Motor neuron (in vitro differentiated cells): ENCODE results near the gene ZCCHC7. TPM values are rescaled to one million over a fixed set of nuclear protein-coding genes. Genes with fewer than 3 reads are reported as not detected.

Experiments used
- ATAC-seq, 8 experiments: fragments of 200-7000 bp; cut with Tn5 transposase; replicated peaks in 6 of 8; 2 replicates each; pipeline ENCODE4 v1.8.0; 2021; ENCODE audit warnings: mild to moderate bottlenecking in 8 of 8, moderate library complexity in 8 of 8
- H3K27ac ChIP-seq, 2 donors: fragments of 250-450 bp; sonication (Bioruptor Pico); 2 replicates each; pipeline ENCODE4 v1.9.0; 2021; ENCODE audit warnings: antibody characterized with exemption in 2 of 2, mild to moderate bottlenecking in 2 of 2, moderate library complexity in 1 of 2
- H3K4me1 ChIP-seq, 2 donors: fragments of 250-450 bp; sonication (Bioruptor Pico); replicated peaks in 1 of 2; 2 replicates each; pipeline ENCODE4 v1.6.1; 2021; ENCODE audit warnings: antibody characterized with exemption in 2 of 2, mild to moderate bottlenecking in 2 of 2, moderate library complexity in 1 of 2
- H3K4me3 ChIP-seq, 5 donors: fragments of 250-450 bp; sonication (Bioruptor Pico); 2 replicates each; pipeline ENCODE4 v1.9.0; 2021; ENCODE audit warnings: antibody characterized with exemption in 5 of 5, mild to moderate bottlenecking in 5 of 5, moderate library complexity in 4 of 5
- WGBS, 10 experiments: fragments of 450-650 bp; shearing (Covaris generic); methylation state at CpG; one replicate each; pipeline ENCODE4 v1.0.0; 2022; 5-methylcytosine and 5-hydroxymethylcytosine counted together
- in situ Hi-C, 9 experiments: fragments of 400-800 bp; cut with MboI; loops; one replicate each; pipeline ENCODE4 v1.15.0; 2021; ENCODE audit warnings: low sequenced_read_pairs in 9 of 9, low pct_unique_long_range_greater_than_20kb in 2 of 9; ENCODE audit not compliant: unreplicated experiment in 9 of 9
- total RNA-seq, 8 experiments: library from RNA; unstranded; fragments of 300-600 nt; gene quantifications; 2 replicates each; pipeline versions ENCODE4 v1.2.3 to v1.2.4, GENCODE V29; 2022

The ZCCHC7 gene
- total RNA-seq, 8 experiments from 2014 or later = 17.2 to 48.3 (median 25.3) TPM

DNA sequence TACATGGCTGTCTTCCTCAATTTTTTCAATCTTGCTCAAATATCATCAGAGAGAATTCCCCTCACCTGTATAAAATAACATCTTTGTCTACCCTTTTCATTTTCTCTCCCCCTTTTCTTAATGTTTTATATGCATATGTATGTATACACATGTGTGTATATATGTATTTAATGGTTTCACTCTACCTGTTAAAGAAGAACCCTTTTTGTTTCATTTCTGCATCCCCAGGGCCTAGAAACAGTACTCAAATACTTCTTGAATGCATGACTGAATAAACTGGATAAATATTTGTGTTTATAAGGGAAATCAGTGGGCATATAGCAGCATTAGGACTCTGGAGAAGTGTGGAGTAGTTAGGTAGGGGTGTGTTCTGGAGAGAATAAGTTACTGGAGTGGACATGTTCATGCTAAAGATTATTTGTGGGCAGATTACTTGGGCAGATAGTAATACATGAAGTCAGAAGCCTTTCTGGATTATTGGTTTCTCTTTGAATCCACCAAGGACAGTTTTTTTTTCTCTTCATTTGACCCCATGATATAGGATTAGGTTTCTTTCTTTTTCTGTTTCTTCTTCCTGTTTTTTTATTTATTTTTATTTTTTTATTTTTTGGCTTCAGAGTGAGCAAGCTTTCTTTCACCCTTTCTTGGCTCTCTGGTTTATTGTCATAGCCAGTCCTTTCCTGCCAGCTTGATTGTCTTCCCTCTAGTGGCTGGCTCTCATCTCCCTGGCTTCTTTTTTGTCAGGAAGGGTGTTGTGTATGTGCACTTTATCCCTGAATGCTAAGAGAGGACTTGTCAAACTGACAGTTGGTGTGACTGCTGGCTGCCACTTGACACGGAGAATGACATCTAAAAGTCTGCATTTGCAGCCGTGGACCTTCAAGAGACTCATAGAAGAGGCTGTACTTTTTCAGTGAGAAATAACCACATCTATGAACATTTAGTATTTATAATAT, 89.3 kb downstream of the ZCCHC7 start:
- 0 to 71% (median 28%) methylated on average over 1 to 2 of the region's 2 CpGs; no CpG with 5 or more reads in 3 of the 10 experiments for WGBS, 10 experiments
- in situ Hi-C loops = loop anchor here in 2 of 9 experiments (25.0 kb wide), 1 partner anchor 103 kb away; no protein-coding TSS in a partner anchor
- Histone ChIP-seq H3K27ac (no peak overlapping the region), H3K4me1 (peaks cover 0 to 4% of the 10 kb centered on the region in 2 donors), H3K4me3 (no peak overlapping the region)
- peak in 2 of 8 experiments; percentile 38 to 43 for ATAC-seq

DNA sequence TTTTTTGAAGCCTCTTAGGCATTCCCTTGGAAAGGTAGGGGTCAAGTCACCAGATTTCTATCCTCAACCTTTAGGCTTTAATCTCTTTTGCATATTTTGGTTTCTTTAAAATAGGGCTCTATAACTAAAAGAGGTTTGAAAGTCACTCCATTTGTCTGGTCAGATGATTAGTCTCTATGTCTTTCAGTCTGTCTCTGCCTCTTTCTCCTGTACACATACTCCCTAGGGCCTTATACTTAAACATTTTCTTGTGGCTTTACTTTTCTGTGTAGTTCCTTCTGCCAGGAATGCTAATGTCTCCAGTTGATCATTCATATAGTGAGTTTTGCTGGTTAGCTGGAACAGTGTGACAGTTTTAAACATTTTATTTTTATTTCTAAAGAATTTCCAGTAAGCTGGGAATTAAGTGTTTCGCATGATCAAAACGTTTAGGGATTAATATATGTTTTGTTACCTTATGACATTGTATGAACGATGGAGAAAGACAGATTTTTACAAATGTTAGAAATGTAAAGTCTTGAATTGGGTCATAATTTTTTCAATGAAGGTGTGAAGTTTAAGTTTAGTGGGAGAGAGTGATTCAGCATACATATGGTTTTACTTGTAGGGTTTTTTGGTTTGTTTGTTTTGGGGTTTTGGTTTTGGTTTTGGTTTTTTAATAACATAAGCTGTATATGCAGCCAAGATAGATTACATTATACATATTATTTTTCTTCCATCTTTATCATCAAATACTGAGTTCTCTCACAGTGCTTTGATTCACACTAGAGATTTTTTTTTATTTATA, 90.6 kb downstream of the ZCCHC7 start:
- Histone ChIP-seq H3K27ac (no peak overlapping the region), H3K4me1 (peaks cover 4 to 11% of the 10 kb centered on the region in 2 donors), H3K4me3 (no peak overlapping the region)
- ATAC-seq = no peak
- in situ Hi-C loops = loop anchor here in 2 of 9 experiments (25.0 kb wide), 1 partner anchor 101 kb away; no protein-coding TSS in a partner anchor
- WGBS, 10 experiments = 65 to 92% (median 81%) methylated on average over 1 to 3 of the region's 3 CpGs

DNA sequence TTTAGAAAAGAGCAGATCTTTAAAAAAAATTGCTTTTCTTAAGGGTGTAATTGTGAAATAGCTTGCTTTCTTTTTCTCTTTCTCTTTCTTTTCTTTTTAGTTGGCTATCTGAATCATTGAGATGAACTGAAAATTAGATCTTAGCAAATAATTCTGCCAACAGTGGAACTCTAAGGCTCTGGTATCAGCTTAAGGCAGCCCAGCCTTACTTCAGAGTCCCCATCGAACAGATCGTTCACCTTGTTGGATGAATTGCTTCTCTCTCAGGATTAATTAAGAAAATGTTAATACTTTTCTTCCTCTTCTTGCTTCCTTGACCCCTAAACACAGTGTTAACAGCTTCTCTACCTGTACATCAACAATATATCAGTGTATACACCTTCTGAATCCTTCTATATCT, 92.1 kb downstream of the ZCCHC7 start:
- Histone ChIP-seq H3K4me3 (no peak overlapping the region), H3K27ac (no peak overlapping the region), H3K4me1 (peaks cover 4 to 16% of the 10 kb centered on the region in 2 donors)
- WGBS, 10 experiments = 79 to 100% (median 94%) methylated on average over 1 to 2 of the region's 2 CpGs
- ATAC-seq = no peak
- in situ Hi-C loops = loop anchor here in 2 of 9 experiments (25.0 kb wide), 1 partner anchor 100 kb away; no protein-coding TSS in a partner anchor

DNA sequence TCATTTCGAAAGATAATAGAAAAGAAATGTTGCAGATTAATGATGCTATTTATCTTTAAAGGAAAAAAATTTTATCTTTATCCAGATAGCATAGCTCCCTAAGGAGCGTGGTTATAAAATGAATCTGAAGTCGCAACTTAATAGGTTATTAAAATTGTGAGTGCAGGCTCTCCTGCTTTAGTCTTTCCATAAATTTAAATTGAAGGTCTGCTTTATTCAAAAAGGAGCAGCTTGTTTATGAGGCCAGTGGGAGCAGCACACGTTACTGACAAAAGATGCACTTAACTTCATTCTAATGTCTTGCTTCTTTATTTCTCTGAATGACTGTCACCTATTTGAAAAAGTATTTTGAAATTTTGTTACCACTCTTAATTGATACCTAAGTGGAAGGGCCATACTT, 95.0 kb downstream of the ZCCHC7 start:
- no peak overlapping the region for H3K4me3 ChIP-seq
- peaks cover 0 to 16% of the 10 kb centered on the region in 2 donors for H3K4me1 ChIP-seq
- in situ Hi-C loops = loop anchor here in 2 of 9 experiments (25.0 kb wide), 1 partner anchor 97 kb away; no protein-coding TSS in a partner anchor
- WGBS, 10 experiments = 18 to 76% (median 51%) methylated on average over 1 to 4 of the region's 4 CpGs
- no peak overlapping the region for H3K27ac ChIP-seq
- peak in 5 of 8 experiments; percentile 24 to 76 (median 60) for ATAC-seq

DNA sequence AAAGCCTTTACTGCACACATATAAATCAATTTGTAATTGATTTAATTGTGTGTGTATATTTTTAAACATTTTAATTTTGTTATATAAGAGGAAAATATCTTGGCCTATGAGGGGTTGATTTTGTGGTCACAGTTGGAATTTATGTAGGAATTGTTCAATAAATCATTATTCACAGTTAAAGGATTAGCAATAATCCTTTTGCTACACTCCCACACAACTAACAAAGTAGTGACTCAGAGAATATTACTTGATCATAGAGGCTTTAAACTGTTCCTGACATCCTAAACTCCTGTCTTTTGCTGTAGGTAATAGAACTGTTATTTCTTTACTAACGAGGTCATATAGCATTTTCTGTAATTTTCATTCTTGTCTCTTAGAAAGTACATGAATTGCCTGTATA, 95.5 kb downstream of the ZCCHC7 start:
- 0 to 100% (median 56%) methylated on average over 1 of the region's 1 CpG; no CpG with 5 or more reads in 3 of the 10 experiments for WGBS, 10 experiments

DNA sequence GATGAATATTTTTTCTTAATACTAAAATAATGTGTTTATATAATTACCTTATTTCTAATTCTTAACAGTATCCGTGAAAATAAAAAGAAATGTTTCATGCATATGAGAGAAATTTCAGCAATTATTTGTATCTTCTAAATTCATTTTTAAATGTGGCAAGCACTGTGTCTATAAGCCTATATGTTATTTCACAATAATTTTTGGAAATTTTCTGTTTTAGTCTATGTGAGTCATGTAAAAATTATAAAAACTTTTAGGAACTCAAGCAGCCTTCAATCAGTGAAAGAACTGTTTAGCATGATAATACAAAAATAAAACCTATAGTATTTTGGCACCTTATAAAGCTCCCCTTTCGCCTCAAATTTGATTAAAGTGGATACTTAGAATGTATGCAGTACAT, 96.8 kb downstream of the ZCCHC7 start:
- Histone ChIP-seq H3K4me1 (peaks cover 0 to 16% of the 10 kb centered on the region in 2 donors), H3K27ac (no peak overlapping the region), H3K4me3 (no peak overlapping the region)
- in situ Hi-C loops = loop anchor here in 2 of 9 experiments (25.0 kb wide), 1 partner anchor 95 kb away; no protein-coding TSS in a partner anchor
- 88 to 100% (median 98%) methylated on average over 1 to 2 of the region's 2 CpGs for WGBS, 10 experiments
- ATAC-seq = no peak

More for the DNA sequence above, 95.5 kb downstream of the ZCCHC7 start:
- Histone ChIP-seq H3K4me1 (peaks cover 0 to 16% of the 10 kb centered on the region in 2 donors), H3K27ac (no peak overlapping the region), H3K4me3 (no peak overlapping the region)
- peak in 3 of 8 experiments; percentile 76 to 90 (median 78) for ATAC-seq
- in situ Hi-C loops = loop anchor here in 2 of 9 experiments (25.0 kb wide), 1 partner anchor 96 kb away; no protein-coding TSS in a partner anchor

DNA sequence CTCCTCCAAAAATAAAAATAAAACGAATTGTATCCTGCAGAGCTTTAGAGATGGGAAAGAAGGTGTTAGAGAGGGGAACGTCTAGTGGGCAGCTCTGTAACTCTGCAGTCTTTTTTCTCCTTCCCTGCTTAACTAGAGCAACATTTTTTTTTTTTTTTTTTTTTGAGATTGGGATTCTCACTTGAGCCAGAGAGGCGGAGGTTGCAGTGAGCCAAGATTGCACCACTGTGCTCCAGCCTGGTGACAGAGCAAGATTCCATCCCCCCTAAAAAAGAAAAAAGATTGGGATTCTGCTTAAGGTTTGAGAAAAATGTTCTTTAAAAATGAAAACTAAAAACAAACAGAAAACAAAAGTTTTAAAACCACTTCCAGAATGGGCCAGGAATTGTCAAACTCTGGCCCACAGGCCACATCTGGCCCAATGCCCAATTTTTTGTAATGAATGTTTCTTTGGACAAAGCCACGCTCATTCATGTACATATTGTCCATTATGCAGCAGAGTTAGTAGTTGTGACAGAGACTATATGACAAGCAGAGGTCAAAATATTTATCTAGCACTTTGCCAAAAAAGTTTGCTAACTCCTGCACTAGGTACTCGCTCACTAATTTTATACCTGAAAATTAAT, 98.5 kb downstream of the ZCCHC7 start:
- ATAC-seq = no peak
- WGBS, 10 experiments = 73 to 96% (median 87%) methylated on average over 2 to 5 of the region's 5 CpGs
- in situ Hi-C loops = loop anchor here in 2 of 9 experiments (25.0 kb wide), 1 partner anchor 93 kb away; no protein-coding TSS in a partner anchor
- peaks cover 0 to 16% of the 10 kb centered on the region in 2 donors for H3K4me1 ChIP-seq
- no peak overlapping the region for H3K4me3 ChIP-seq
- no peak overlapping the region for H3K27ac ChIP-seq

DNA sequence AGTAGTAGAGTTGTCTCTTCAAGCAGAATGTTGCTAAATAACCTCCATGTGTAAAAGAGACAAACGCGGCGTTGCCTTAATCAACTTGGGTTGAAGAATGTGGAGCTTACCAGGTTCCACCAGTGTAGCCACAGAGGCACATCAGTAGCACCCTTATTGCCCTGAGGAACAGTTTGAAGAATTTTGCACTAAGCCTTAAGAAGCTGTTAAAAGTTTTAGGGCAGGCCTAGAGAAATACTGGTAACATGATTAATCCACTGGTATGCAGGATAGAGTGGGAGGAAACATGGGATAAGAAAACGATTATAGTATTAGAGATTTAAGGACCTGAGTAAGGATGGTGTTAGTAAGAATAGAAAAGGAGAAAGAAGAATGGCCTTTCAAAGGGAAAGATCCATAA, 100.6 kb downstream of the ZCCHC7 start:
- ATAC-seq = no peak
- in situ Hi-C loops = loop anchor here in 2 of 9 experiments (25.0 kb wide), 1 partner anchor 91 kb away; no protein-coding TSS in a partner anchor
- WGBS, 10 experiments = 0 to 100% (median 77%) methylated on average over 1 to 4 of the region's 4 CpGs

DNA sequence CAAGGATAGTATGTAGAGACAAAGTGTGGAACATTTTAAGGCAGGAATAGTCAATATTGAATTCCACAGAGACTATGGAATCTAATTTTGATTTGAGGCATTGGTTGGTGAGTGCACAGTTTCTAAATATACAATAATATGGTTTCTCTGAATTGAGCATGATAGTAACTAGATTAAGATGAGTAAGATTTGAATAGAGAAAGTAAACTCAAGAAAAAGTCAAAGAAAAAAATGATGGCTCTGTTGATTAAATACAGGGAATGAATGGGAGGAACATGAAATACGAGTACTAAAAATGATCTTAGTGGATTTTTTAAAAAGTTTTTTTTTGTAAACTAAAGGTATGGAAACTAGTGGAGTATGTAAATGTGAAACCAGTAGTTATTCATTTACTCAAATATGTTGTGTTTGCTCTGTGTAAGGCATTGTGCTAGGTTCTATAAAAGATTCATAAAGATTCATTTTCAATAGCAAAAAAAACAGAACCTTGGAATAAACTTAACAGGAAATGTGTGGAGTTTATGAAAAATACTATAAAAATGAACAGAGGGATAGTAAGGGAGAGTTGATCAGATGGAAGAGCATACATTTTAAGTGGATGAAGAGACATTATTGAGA, 101.2 kb downstream of the ZCCHC7 start:
- ATAC-seq = no peak
- Histone ChIP-seq H3K27ac (no peak overlapping the region), H3K4me3 (no peak overlapping the region), H3K4me1 (no peaks in the 10 kb centered on the region)
- WGBS, 10 experiments = 79 to 100% (median 100%) methylated on average over 1 of the region's 1 CpG
- in situ Hi-C loops = loop anchor here in 2 of 9 experiments (25.0 kb wide), 1 partner anchor 91 kb away; no protein-coding TSS in a partner anchor

More for the DNA sequence above, 100.6 kb downstream of the ZCCHC7 start:
- Histone ChIP-seq H3K27ac (no peak overlapping the region), H3K4me1 (peaks cover 0 to 4% of the 10 kb centered on the region in 2 donors), H3K4me3 (no peak overlapping the region)

DNA sequence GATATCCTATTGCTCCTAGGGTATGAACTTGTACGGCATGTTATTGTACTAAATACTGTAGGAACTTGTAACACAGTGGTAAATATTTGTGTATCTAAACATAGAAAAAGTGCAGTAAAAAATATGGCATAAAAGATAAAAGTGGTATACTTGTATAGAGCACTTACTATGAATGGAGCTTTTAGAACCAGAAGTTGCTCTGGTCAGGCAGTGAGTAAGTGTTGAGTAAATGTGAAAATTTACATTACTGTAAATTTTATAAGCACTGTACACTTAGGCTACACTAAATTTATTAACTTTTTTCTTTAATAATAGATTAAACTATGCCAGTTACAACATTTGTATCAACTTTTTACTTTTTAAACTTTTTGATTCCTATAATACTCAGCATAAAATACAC, 109.1 kb downstream of the ZCCHC7 start:
- in situ Hi-C loops = loop anchor here in 1 of 9 experiments (25.0 kb wide), 1 partner anchor 92 kb away; no protein-coding TSS in a partner anchor
- 80 to 100% (median 100%) methylated on average over 1 of the region's 1 CpG; no CpG with 5 or more reads in 1 of the 10 experiments for WGBS, 10 experiments
- H3K27ac ChIP-seq = no peak overlapping the region
- H3K4me3 ChIP-seq = no peak overlapping the region
- H3K4me1 ChIP-seq = no peaks in the 10 kb centered on the region
- no peak for ATAC-seq

DNA sequence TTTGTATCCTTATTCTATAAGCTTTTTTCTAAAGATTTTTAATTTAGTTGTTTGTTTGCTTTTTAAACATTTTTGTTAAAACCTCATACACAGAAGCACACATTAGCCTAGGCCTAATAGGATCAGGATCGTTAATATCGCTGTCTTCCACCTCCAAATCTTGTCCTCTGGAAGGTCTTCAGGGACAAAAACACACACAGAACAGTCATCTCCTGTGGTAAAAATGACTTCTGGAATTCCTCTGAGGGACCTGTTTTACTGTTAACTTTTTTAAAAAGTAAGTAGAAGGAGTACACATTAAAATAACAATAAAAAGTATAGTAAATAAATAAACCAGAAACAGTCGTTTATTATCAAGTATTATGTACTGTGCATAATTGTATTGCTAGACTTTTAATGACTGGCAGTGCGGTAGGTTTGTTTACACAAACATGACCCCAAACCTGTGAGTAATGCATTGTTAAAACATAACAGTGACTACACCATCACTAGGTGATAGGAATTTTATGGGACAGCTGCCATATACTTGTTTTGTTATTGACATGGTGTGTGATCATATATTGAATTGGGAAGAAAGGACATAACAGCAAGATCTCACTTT, 109.6 kb downstream of the ZCCHC7 start:
- H3K4me1 ChIP-seq = no peaks in the 10 kb centered on the region
- ATAC-seq = no peak
- H3K27ac ChIP-seq = no peak overlapping the region
- in situ Hi-C loops = loop anchor here in 1 of 9 experiments (25.0 kb wide), 1 partner anchor 93 kb away; no protein-coding TSS in a partner anchor
- H3K4me3 ChIP-seq = no peak overlapping the region
- WGBS, 10 experiments = 76 to 100% (median 93%) methylated on average over 2 to 4 of the region's 4 CpGs
